GM21619 (cell line): Measurements from ENCODE around the gene YEATS4.
"Not testable (repeated sequence)": the region's sequence is repeated elsewhere in the genome, so short reads cannot be mapped to it uniquely, and the experiment has no call there.

Experiments used
- ATAC-seq: cut with Tn5 transposase; IDR thresholded peaks from one replicate; pipeline ENCODE4 v1.9.1; 2021; ENCODE audit not compliant: unreplicated experiment

YEATS4 gene

GRCh38 chr12:69359531-69360347 lies at the start of gene YEATS4:
Gene YEATS4 (plus strand): TSS chr12:69359743. CDS start chr12:69359973, 230 bp downstream.
- ATAC-seq, result peak; percentile 79

GRCh38 chr12:69313209-69313608 lies 46.3 kb upstream of the YEATS4 start:
- no peak for ATAC-seq

GRCh38 chr12:69316784-69317183 lies 42.8 kb upstream of the YEATS4 start:
- not testable (repeated sequence) for ATAC-seq

DNA sequence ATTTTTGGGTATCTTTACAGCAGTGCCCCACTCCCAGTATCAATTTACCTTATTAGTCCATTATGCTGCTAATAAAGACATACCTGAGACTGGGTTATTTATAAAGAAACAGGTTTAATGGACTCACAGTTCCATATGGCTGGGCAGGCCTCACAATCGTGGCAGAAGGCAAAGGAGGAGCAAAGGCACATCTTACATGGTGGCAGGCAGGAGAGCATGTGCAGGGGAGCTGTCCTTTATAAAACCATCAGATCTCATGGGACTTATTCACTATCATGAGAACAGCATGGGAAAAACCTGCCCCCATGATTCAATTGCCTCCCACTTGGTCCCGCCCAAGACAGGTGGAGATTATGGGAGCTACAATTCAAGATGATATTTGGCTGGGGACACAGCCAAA lies 42.3 kb upstream of the YEATS4 start:
- ATAC-seq, result not testable (repeated sequence)

DNA sequence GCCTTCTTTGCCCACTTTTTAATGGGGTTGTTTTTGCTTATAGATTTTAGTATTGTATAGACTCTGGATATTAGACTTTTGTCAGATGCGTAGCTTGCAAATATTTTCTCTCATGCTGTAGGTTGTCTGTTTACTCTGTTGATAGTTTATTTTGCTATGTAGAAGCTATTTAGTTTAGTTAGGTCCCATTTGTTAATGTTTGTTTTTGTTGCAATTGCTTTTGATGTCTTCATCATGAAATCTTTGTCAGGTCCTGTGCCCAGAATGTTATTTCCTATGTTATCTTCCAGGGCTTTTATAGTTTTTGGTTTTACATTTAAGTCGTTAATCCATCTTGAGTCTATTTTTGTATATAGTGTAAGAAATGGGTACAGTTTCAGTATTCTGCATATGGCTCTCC lies 41.3 kb upstream of the YEATS4 start:
- ATAC-seq, result no peak

GRCh38 chr12:69321351-69321750 lies 38.2 kb upstream of the YEATS4 start:
- no peak for ATAC-seq

- peak; percentile 87 for ATAC-seq
Measured at GRCh38 chr12:69324797-69325466, 34.6 kb upstream of the YEATS4 start.

DNA sequence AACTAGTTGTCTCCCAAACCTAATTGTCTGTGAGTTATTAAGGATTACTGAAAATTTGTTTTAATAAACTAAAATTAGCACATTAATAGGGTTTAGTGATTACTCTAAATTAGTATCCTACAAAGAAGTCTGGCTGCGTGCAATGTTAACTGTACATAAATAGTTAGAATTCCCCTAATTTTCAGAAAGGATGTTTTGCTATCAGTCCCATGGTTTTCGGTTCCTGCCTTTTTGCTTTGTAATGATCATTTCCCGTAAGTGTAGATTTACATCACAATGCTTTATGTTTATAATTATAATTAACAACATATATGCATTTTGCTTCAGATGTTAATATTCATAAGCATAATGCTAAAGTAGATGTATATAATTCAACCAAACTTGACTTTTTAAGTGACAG lies 31.1 kb upstream of the YEATS4 start:
- no peak for ATAC-seq

DNA sequence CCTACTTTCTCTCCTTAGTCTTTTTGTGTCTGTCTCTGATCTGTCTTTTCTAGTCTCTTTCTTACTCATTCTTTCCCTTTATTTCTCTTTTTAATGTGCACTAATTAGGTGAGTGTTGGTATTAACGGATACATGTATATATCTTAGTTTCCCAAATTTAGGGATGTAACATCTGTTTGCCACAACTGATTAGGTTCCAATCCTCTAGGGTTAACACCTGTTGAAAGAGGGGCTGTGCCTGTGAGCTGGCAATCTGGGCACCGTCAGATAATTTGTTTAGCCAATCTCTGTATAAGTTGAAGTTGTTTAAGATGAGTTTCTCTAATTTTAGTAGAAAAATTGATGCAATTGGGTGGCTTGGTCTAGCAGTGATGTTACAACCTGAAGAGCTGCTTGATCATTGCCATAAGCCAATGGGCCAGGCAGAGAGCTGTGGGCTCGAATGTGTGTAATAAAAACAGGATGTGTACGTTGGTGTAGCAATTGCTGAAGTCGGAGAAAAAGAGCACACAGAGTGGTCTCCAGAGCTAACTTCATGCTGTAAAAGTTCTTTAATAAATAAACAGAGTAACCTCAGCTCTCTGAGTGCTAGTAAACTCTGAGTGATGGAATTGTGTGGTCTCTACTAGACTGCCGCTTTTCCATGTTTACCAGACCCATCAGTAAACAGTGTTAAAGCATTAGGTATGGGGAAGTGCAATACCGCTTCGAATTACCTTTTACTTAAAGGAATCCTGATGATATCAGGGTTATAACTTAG lies 29.7 kb upstream of the YEATS4 start:
- no peak for ATAC-seq

- peak; percentile 84 for ATAC-seq
Measured at GRCh38 chr12:69330475-69331473, 28.8 kb upstream of the YEATS4 start.

GRCh38 chr12:69331519-69331908 lies 28.0 kb upstream of the YEATS4 start:
- no peak for ATAC-seq

DNA sequence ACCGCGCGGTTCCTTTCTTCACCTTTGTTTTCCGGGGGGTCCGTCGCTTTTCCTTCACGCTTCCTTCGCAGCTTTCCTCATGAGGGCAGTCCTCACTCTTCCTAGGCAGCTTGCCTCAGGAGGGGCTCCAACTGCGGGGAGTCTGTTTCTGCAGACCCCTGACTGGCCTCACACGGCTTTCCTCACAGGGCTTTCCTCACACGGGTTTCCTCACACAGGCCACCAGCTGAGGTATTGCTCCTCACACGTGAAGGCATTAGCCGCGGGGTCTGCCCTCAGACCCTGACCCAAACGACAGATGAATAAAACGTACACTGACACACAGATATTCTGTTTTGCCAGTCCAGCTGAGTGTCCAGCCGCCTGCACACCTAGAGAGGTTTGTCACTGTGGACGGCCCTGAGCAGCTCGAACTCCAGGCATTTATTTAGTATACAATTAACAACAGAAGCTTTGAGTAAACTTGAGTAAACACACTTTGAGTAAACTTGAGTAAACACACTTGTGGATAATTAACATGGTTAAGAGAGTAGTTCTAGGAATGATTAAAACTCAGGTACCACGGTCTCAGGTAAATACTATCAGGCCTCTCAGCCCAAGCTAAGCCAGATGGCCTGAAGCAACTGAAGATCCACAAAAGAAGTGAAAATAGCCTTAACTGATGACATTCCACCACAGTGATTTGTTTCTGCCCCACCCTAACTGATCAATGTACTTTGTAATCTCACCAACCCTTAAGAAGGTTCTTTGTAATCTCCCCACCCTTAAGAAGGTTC lies 27.4 kb upstream of the YEATS4 start:
- no peak for ATAC-seq

DNA sequence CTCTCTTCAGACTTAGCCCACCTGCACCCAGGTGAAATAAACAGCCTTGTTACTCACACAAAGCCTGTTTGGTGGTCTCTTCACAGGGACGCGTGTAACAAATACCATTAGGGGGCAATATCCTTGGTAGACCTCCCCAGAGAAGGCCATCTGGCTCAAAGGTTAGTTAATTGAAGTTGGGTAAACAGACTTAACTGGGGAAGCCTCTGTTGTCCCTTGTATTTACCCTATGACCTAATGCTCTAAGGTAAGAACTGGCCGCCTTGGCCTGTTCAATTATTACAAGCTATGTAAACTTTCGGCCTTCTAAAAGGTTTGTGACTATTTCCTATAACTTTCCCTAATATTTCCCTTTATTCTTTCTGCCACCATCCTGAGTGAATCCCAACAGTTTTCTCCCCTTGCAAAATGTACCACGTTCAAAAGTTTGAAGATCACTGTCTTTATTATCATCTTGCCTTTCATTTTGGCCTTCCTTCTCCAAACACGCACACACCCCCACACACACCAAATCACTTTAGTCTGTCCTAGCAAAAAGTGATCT lies 26.7 kb upstream of the YEATS4 start:
- ATAC-seq, result no peak

- no peak for ATAC-seq
Measured at GRCh38 chr12:69334158-69334557, 25.4 kb upstream of the YEATS4 start.

DNA sequence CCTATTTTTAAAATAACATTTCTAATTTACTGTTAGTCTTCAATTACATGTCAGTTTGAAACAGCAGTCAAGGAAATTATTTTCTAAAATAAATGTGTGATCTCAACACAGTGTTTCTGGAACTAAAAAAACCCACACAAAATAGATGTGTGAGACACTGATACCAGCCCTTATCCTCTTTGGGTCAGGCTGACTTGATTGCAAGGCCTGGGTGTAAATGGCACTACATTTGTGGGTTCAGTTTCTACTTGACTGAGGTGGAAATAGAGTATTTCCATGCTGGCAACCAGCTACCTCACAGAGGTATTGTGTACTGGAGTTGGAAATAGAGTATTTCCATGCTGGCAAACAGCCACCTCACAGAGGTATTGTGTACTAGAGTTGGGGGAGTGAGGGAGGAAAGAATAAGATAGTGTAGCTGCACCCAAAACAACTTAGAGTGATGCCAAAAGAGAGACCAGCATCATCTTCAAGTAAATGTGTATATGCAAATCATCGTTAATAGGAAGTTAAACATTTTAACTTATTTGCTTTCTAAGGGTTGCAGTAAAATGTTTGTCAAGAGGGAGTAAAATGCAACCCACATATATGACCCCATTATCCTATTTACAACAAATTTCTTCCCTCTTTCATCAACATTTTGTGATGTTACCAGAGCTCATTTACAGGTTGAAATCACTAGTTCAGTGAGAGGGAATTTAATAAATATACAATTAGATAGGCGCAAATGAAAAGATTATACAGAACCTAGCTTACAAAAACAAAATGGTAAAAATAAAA lies 22.0 kb upstream of the YEATS4 start:
- ATAC-seq, result no peak

- ATAC-seq, result no peak
Measured at GRCh38 chr12:69338120-69338859, 21.3 kb upstream of the YEATS4 start.

GRCh38 chr12:69338936-69339335 lies 20.6 kb upstream of the YEATS4 start:
- ATAC-seq, result no peak

GRCh38 chr12:69339999-69340398 lies 19.5 kb upstream of the YEATS4 start:
- no peak for ATAC-seq
